ENCODE results near the gene SCN4A. TPM values are rescaled to one million over a fixed set of nuclear protein-coding genes. Genes with fewer than 3 reads are reported as not detected.
A peak's percentile ranks its signal among the peaks of the same experiment; 100 is the strongest.
"Not testable (repeated sequence)": the region's sequence is repeated elsewhere in the genome, so short reads cannot be mapped to it uniquely, and the experiment has no call there.

The SCN4A gene
- total RNA-seq, 1 experiment from 2014 or later, result 1.4 TPM

DNA sequence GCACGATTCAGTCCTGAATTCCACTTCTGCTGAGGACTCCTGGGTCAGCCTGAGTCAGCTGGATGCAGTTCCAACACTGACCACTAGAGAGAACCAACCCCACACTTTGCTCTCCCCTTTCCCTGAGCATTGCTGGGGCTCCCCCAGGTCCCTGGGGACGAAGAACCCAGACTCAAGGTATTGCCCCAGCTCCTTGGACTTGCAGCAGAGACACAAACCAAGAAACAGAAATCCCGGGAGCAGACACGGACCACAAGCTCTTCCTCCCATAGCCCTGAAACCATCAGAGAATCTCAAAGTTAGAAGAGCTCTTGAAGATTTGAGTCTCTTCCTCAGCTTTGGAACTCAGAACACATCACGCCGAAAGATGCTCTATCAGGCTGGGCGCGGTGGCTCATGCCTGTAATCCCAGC is 53.4 kb downstream of the SCN4A start:
- Histone ChIP-seq H3F3A (ENCODE audit: insufficient read depth, low read depth) (no peaks in the 10 kb centered on the region), H3K4me3 (no peak overlapping the region), H3K9me3 (ENCODE audit: insufficient read depth, low read depth) (no peaks in the 10 kb centered on the region), H3K27ac (no peak overlapping the region), H3K36me3 (ENCODE audit: low read depth) (no peaks in the 10 kb centered on the region), H3K27me3 (ENCODE audit: insufficient read depth, low read depth) (peaks cover 18% of the 10 kb centered on the region; the same call in 1 of the 2 replicates), H3K4me2 (0 out of 2 replicates have a peak overlapping the region, but pooled peaks have one; percentile 4), H3K79me2 (ENCODE audit: low read depth) (no peaks in the 10 kb centered on the region), H3K4me1 (replicated peaks; ENCODE audit: insufficient read depth) (no peaks in the 10 kb centered on the region), H2AFZ (no peak overlapping the region), H3K9me2 (ENCODE audit: insufficient read depth) (no peaks in the 10 kb centered on the region), H4K20me1 (ENCODE audit: insufficient read depth) (no peaks in the 10 kb centered on the region)
- no peak for TF ChIP-seq EZH2 (IDR thresholded peaks at IDR 0.05; ENCODE audit: low read depth)
- TF ChIP-seq, protein P1, sequence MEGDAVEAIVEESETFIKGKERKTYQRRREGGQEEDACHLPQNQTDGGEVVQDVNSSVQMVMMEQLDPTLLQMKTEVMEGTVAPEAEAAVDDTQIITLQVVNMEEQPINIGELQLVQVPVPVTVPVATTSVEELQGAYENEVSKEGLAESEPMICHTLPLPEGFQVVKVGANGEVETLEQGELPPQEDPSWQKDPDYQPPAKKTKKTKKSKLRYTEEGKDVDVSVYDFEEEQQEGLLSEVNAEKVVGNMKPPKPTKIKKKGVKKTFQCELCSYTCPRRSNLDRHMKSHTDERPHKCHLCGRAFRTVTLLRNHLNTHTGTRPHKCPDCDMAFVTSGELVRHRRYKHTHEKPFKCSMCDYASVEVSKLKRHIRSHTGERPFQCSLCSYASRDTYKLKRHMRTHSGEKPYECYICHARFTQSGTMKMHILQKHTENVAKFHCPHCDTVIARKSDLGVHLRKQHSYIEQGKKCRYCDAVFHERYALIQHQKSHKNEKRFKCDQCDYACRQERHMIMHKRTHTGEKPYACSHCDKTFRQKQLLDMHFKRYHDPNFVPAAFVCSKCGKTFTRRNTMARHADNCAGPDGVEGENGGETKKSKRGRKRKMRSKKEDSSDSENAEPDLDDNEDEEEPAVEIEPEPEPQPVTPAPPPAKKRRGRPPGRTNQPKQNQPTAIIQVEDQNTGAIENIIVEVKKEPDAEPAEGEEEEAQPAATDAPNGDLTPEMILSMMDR (conservative IDR thresholded peaks at IDR 0.05), result peak; percentile 96
- POLR2A ChIA-PET (ENCODE audit: unreplicated experiment), result interaction anchor here (0.7 kb wide), 1 partner anchor 1274 kb away, joined by 3 read pairs; no protein-coding TSS in a partner anchor
- DNase-seq, result peak in 1 of 2 experiments; percentile 66
- intact Hi-C loops (cut with micrococcal nuclease; ENCODE audit: unreplicated experiment), result loop anchor here (1.0 to 10.0 kb wide), 5 partner anchors 32 to 495 kb away; no protein-coding TSS in a partner anchor
- CTCF ChIA-PET, result interaction anchor here (0.6 to 3.2 kb wide), 10 partner anchors 27 to 360 kb away, joined by 3 to 21 read pairs (median 5); no protein-coding TSS in a partner anchor
- no TSS peak for BruUV-seq (replicated peaks)

DNA sequence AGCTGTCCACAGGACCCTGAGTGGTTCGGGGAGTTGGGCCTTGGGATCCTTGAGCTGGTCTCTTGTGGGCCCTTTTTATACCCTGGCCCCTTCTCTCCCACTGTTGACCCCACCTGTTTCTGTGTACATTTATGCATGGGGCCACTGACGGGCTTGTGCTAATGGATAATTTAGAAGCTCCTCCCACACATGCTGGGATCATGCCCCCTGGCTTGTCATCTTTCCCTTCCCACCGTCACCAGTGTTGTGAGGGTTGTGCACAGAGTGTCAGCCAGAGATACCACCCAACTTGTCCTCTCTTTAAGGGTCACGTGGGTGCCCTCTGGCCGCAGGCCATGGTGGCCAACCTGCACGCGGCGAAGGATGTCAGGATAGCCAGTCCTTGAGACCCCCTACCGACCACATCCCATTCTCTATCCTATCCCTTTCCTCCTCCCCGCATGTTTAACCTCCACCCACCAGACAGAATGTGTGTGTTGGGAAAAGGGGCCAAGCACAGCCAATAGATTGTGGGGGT is 53.9 kb downstream of the SCN4A start, which contains the start of gene GH1:
Gene GH1 (minus strand): TSS at position 51 of the 517 bp plus-strand sequence. CDS start 63 bp downstream, outside the sequence.
- H3K9me2 ChIP-seq (ENCODE audit: insufficient read depth); POLR2A ChIA-PET (ENCODE audit: unreplicated experiment); BruUV-seq (replicated peaks); H3K4me3 ChIP-seq; H3F3A ChIP-seq (ENCODE audit: insufficient read depth, low read depth); H3K9me3 ChIP-seq (ENCODE audit: insufficient read depth, low read depth); H4K20me1 ChIP-seq (ENCODE audit: insufficient read depth); H2AFZ ChIP-seq; H3K79me2 ChIP-seq (ENCODE audit: low read depth); H3K36me3 ChIP-seq (ENCODE audit: low read depth); H3K27ac ChIP-seq; DNase-seq; H3K4me1 ChIP-seq (replicated peaks; ENCODE audit: insufficient read depth): not testable (repeated sequence)
- H3K4me2 ChIP-seq, result 0 out of 2 replicates have a peak within 1 kb of the TSS, but pooled peaks have one; percentile 4
- CTCF ChIA-PET, result interaction anchor here (0.6 to 3.2 kb wide), 8 partner anchors 9 to 361 kb away, joined by 3 to 21 read pairs (median 6); no protein-coding TSS in a partner anchor
- intact Hi-C loops (cut with micrococcal nuclease; ENCODE audit: unreplicated experiment), result loop anchor here (1.0 to 10.0 kb wide), 5 partner anchors 32 to 496 kb away; no protein-coding TSS in a partner anchor
- H3K27me3 ChIP-seq (ENCODE audit: insufficient read depth, low read depth), result peaks cover 18% of the 10 kb centered on the region; the same call in 1 of the 2 replicates

DNA sequence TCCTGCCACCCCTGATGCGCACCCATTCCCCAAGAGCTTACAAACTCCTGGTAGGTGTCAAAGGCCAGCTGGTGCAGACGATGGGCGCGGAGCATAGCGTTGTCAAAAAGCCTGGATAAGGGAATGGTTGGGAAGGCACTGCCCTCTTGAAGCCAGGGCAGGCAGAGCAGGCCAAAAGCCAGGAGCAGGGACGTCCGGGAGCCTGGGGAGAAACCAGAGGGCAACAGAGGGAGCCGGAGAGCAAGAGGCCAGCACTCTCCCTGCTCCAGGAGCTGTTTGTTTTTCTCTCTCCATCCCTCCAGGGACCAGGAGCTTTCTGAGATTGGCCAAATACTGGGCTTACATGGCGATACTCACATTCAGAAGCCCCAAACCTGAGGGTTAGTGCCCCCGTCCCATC is 54.4 kb downstream of the SCN4A start:
- H3K4me2 ChIP-seq, result no peak overlapping the region
- DNase-seq, result no peak
- no peak overlapping the region for H3K4me3 ChIP-seq
- ChIA-PET POLR2A (ENCODE audit: unreplicated experiment) (no interaction called here), CTCF (interaction anchor here (0.6 to 3.2 kb wide), 4 partner anchors 10 to 215 kb away, joined by 3 to 21 read pairs (median 8); no protein-coding TSS in a partner anchor)
- no peak overlapping the region for H2AFZ ChIP-seq
- no peaks in the 10 kb centered on the region for H3F3A ChIP-seq (ENCODE audit: insufficient read depth, low read depth)
- no peak for TF ChIP-seq EZH2 (IDR thresholded peaks at IDR 0.05; ENCODE audit: low read depth)
- TF ChIP-seq, protein P1 (conservative IDR thresholded peaks at IDR 0.05), result no peak
- H3K4me1 ChIP-seq (replicated peaks; ENCODE audit: insufficient read depth), result no peaks in the 10 kb centered on the region
- no peaks in the 10 kb centered on the region for H3K79me2 ChIP-seq (ENCODE audit: low read depth)
- no peaks in the 10 kb centered on the region for H3K9me3 ChIP-seq (ENCODE audit: insufficient read depth, low read depth)
- no peak overlapping the region for H3K27ac ChIP-seq
- peaks cover 18% of the 10 kb centered on the region; the same call in 1 of the 2 replicates for H3K27me3 ChIP-seq (ENCODE audit: insufficient read depth, low read depth)
- intact Hi-C loops (cut with micrococcal nuclease; ENCODE audit: unreplicated experiment), result loop anchor here (2.0 to 10.0 kb wide), 2 partner anchors 364 to 496 kb away; no protein-coding TSS in a partner anchor
- no peaks in the 10 kb centered on the region for H3K9me2 ChIP-seq (ENCODE audit: insufficient read depth)
- H3K36me3 ChIP-seq (ENCODE audit: low read depth), result no peaks in the 10 kb centered on the region
- H4K20me1 ChIP-seq (ENCODE audit: insufficient read depth), result no peaks in the 10 kb centered on the region
- BruUV-seq (replicated peaks), result no TSS peak

All from PC-9 (cell line).